ENCODE data around the gene KBTBD12. TPM values are rescaled to one million over a fixed set of nuclear protein-coding genes. Genes with fewer than 3 reads are reported as not detected.

KBTBD12 gene
- total and polyA plus RNA-seq, 2 donors (not counting 3 experiments of a cell fraction or from before 2014, with no cell fraction given), result not detected

GRCh38 chr3:127988770-127989557, 73.9 kb downstream of the KBTBD12 start:
- POLR2A ChIA-PET, result no interaction called here
- no peak for DNase-seq (ENCODE audit: low read depth, low spot score)
- dilution Hi-C loops (cut with MboI; ENCODE audit: extremely low pct_ligation_motif_present, low sequenced_read_pairs), result no loop called here

More at GRCh38 chr3:127988770-127989557, 73.9 kb downstream of the KBTBD12 start:
- Histone ChIP-seq H3K9ac (replicated peaks; ENCODE audit: extremely low read depth, insufficient read depth, low read length) (no peak overlapping the region), H4K20me1 (replicated peaks; ENCODE audit: control insufficient read depth, extremely low read depth, insufficient read depth, low read length) (no peaks in the 10 kb centered on the region), H3K4me3 (replicated peaks in 1 of 3; ENCODE audit: insufficient read depth in 1 of 3, low read depth in 1 of 3, low read length in 3 of 3) (no peak overlapping the region), H3K79me2 (ENCODE audit: control insufficient read depth, insufficient read depth, low read length) (no peaks in the 10 kb centered on the region), H3K9me3 (replicated peaks; ENCODE audit: control insufficient read depth, insufficient read depth, low read length) (no peaks in the 10 kb centered on the region), H3K4me2 (ENCODE audit: insufficient read depth, low read length) (no peak overlapping the region), H3K27me3 (ENCODE audit: control insufficient read depth in 2 of 2, insufficient read depth in 2 of 2, low read length in 2 of 2) (peaks cover 0 to 1% of the 10 kb centered on the region in 2 experiments), H3K9me1 (replicated peaks; ENCODE audit: control insufficient read depth, extremely low read depth, insufficient read depth, low read length) (no peaks in the 10 kb centered on the region), H3K36me3 (ENCODE audit: control insufficient read depth in 2 of 2, extremely low read depth in 1 of 2, insufficient read depth in 2 of 2, low read length in 2 of 2) (no peaks in the 10 kb centered on the region), H3K27ac (ENCODE audit: insufficient read depth, low read depth, low read length) (no peak overlapping the region), H2AFZ (ENCODE audit: low read depth, low read length) (no peak overlapping the region), H3K4me1 (ENCODE audit: control insufficient read depth, extremely low read depth, insufficient read depth, low read length) (no peaks in the 10 kb centered on the region)
- intact Hi-C loops (cut with micrococcal nuclease), result no loop called here
- FAIRE-seq, result no peak
- TF ChIP-seq POLR2A (IDR thresholded peaks at IDR 0.05; ENCODE audit: low read depth, low read length), result no peak
- TF ChIP-seq GATA2 (IDR thresholded peaks at IDR 0.05; ENCODE audit: insufficient read depth, insufficient read length, low read depth, low read length), result no peak
- TF ChIP-seq EZH2 (IDR thresholded peaks at IDR 0.05; ENCODE audit: borderline replicate concordance, low read depth, low read length, severe bottlenecking), result no peak
- TF ChIP-seq, protein P1, sequence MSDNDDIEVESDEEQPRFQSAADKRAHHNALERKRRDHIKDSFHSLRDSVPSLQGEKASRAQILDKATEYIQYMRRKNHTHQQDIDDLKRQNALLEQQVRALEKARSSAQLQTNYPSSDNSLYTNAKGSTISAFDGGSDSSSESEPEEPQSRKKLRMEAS (IDR thresholded peaks at IDR 0.05; ENCODE audit: insufficient read depth, insufficient read length), result no peak
- no peak for TF ChIP-seq POLR2AphosphoS5 (IDR thresholded peaks at IDR 0.05; ENCODE audit: insufficient read depth, low read depth, low read length)
- TF ChIP-seq, protein P2, sequence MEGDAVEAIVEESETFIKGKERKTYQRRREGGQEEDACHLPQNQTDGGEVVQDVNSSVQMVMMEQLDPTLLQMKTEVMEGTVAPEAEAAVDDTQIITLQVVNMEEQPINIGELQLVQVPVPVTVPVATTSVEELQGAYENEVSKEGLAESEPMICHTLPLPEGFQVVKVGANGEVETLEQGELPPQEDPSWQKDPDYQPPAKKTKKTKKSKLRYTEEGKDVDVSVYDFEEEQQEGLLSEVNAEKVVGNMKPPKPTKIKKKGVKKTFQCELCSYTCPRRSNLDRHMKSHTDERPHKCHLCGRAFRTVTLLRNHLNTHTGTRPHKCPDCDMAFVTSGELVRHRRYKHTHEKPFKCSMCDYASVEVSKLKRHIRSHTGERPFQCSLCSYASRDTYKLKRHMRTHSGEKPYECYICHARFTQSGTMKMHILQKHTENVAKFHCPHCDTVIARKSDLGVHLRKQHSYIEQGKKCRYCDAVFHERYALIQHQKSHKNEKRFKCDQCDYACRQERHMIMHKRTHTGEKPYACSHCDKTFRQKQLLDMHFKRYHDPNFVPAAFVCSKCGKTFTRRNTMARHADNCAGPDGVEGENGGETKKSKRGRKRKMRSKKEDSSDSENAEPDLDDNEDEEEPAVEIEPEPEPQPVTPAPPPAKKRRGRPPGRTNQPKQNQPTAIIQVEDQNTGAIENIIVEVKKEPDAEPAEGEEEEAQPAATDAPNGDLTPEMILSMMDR (IDR thresholded peaks at IDR 0.05; ENCODE audit: extremely low read depth in 1 of 2, insufficient read depth in 1 of 2, low read depth in 1 of 2, low read length in 2 of 2), result no peak
- no peak for TF ChIP-seq FOS (IDR thresholded peaks at IDR 0.05; ENCODE audit: borderline replicate concordance, insufficient read depth, low read length)
- CTCF ChIA-PET, result interaction anchor here (0.8 to 1.0 kb wide), 2 partner anchors 13 to 414 kb away, joined by 3 to 4 read pairs; no protein-coding TSS in a partner anchor
- no TSS peak for BruUV-seq (replicated peaks)
